Glomerular visceral epithelial cell (primary cell): Measurements from ENCODE around the gene PKNOX2.

ENCODE experiments used
- DNase-seq: peaks from one replicate; pipeline ENCODE4 v3.0.0-alpha.2; 2016; ENCODE audit errors: extremely low spot score

The PKNOX2 gene

DNA sequence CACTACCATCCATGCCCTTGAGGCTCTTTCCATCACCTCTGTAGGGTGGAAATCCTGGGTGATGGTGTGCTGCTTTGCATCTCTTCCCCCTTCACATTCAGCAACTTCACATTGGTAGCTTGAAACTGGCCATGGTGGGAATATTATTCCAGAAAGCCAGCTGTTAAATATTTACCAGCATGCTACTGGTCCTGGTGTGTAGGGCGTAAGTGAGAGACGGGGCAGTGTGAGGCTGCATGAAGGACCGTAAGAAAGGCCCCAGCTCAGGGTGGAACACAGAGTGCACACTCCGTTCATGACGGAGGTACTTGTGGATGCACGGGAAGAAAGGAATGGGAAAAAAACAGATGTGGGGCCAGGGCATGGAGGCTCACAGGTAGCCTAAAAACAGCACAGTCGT is 121.3 kb downstream of the PKNOX2 start:
- no peak for DNase-seq

DNA sequence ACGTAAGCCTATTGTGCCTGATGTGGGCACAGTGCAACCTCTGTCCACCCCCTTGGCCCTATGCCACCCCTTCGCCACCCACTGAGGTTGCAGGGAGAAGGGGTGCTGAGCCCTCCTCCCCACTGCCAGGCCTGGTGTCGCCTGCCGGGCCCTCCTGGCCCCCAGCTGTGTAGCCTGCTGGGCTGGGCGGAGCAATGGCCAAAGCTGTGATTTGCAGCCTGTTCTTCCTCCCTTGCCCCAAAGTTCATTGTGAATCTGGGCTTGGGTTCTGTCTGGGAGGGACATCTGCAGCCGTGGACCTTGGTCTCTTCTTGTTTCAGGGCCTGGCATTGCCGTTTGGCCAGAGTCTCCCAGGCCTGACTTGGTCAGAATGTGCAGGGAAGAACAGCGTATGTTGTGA is 121.9 kb downstream of the PKNOX2 start:
- no peak for DNase-seq

DNA sequence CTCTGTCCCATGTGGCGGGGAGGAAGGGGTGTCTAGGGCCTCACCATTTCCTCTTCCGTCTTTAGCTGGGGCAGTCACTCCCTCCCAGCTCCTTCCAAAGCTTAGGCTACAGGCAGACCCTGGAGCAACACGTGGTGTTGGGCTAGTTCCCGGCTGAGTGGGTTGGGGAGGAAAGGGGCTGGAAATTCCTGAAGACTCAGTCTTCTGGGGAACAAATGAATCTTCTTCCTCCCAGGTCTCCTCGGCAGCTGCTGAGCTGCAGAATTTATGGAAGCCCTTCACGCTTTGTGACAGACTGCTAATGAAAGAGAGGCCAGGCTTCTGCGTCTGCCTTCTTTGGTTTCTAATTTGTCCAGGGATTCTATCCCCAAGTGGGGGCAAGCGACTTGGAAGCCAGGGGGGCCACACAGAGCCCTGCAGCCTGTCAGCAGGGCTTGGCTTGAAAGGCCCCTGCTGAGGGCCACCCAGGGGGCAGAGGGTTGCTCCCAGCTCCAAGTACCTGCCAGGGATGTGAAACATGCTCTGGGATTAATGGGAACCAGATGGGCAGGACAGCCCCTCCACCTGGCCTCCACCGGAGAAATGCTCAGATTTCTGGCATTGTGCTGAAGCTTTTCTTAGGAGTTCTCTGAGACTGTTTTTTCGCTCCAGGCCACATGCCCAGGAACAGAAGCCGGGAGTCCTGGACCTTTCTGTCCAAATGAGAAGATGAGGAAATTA is 123.1 kb downstream of the PKNOX2 start:
- DNase-seq: no peak

DNA sequence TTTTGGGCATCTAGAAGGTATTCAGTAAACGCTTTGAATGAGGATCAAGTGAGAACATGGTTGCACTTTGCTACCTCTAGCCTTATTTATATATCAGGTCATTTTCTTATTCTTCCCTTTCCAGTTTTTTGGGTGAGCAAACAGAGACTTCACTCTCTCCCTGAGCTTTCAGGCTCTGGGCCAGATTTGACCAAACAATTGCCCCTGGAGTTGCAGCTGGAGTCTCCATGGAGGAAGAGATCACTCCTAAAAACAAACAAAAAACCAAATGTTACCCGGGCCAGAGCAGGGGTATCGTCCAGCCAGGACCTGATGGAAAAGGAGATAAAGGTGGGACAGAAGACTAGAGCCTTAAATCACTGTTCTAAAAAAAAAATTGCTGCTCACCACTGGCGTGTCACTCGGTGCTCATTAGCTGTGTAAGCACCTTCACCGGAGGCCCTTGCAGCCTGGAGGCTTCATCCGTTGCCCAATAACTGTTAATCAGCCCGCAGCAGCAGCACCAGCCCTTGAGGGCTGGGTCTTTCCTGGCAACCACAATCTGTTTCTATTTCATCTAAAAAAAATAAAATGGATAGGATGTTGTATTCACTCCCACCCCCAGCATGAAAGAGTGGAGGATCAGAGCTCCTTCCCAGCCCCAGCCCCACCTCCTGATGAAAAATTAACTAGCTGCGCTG is 125.0 kb downstream of the PKNOX2 start:
- DNase-seq: no peak

DNA sequence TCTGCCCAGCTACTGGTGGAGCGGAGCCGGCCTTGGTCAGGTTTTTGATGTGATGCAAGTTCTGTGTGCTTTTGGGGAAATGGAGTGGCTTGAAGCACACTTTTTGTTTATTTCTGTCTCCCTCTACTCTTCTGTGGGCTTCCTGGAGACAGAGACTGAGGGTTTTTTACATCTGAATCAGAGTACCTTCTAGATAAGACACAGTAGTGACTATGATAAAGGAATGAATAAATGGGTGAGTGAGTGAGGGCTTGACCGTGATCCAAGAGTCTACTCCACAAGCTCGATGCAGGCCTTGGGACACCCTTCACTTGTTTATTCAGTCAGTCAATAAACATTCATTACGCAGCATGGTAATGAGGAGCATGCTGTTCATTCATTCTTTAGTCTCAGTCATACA is 125.7 kb downstream of the PKNOX2 start:
- DNase-seq: no peak

DNA sequence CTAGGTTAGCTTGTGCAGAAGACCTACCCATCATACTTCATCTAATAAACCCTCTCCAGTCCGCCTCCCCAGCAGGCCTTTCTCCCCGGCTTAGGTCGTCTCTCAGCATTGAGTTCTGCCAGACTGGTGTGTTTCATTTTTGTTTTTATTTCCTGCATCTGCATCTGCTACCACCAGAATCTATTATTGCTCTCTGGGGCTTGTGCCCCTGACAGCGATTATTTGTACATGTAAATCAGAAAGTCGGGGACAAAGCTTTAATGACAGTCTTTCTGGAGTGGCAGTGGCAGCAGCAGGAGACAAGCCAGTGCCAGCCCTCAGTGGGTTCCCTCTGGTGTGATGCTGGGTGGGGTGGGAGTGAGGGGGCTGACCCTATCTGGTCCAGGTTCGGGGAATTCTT is 127.5 kb downstream of the PKNOX2 start:
- no peak for DNase-seq

DNA sequence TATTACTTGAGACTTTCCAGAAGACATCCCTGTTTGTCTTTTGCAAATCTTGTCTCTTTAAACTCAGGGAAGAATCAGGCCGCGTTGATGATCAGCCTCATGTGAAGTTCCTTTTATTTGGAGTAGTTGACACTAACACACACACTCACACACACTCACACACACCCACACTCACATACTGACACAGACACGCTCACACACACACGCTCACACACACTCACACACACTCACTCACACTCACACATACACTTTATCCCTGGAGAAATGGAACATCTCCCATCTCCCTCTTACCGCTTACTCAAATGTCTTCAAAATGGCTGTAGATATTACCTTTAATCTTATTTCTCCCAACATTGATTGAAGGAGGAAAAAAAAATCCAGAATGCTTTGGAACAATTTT is 129.0 kb downstream of the PKNOX2 start:
- DNase-seq: no peak

DNA sequence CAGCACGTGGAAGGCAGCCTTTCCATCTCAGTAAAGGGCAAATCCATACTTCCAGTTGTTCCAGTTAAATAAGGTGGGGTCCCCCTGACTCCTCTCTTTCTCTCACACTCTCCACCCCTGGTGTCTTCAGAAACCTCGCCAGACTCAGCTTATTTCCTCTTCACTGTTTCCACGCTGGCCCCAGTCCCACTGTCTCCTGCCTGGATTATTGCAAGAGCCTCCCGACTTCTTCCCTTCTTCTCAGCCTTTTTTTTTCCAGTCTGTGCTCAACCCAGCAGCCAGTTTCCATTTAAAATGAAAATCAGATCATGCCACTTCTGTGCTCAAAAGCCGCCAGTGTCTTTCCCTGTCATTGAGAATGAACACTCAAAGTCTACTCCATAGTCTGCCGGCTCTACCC is 131.4 kb downstream of the PKNOX2 start:
- DNase-seq: no peak

DNA sequence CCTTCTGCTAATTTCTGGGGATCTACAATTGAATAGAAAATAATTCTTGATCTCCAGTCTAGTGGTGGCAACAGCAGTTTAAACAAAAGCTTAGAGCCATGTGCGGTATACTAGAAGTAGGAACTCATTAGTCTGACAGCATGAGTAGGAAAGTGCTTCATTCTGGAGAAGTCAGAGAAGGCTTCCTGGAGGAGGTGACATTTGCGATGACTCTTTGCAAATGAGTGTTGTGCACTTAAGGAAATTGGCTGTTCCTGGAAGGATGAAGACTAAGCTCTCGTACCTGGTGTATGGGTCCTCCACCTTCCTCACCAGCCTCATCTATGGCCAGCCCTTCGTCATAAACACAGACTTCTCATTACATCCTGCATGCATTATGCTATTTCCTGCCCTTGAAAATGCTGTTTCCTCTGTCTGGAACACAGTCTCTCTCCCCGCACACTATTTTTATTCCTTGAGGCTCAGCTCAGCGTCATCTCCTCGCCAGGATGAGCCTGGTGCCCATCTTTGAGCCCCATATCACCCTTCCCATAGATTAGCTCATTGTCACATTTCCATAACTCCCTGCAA is 132.9 kb downstream of the PKNOX2 start:
- DNase-seq: no peak

DNA sequence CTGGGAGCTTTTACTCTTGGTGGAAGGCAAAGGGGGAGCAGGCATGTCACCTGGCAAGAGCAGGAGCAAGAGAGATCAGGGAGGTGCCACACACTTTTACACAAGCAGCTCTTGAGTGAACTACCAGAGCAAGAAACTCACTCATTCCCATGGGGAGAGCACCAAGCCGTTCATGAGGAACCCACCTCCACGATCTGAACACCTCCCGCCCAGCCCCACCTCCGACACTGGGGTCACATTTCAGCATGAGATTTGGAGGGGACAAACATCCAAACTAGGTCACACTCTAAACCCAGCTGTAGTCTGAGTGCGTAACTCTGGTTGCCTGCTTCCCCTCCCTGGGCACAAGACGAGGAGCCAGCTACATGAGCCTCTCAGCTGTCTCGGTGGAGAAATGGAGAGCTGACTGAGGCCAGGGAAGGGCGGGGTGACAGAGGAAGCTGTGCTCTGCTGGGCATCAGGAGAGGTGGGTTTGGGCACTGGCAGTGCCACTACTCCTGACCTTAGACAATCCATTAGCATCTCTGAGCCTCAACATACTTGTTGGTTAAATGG is 134.6 kb downstream of the PKNOX2 start:
- DNase-seq: no peak

DNA sequence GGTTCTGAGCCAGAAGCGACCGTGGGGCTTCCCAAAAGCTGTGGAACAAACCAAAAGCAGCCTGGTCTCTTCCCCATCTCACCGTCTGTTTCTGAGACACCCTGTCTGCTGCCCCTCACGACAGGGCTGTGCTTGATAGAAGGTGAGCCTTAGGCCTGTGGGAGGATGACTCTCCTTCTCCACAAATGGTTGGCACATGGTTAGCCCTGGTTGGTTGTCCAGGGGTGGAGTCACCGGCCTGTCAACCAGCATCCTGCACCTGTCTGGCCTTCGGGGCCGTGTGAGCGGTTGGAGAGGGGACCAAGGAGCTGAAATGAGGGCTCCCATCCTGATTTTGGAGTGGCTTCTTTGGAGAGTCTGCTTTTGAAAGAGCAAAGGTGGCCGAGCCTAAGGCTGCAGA is 135.3 kb downstream of the PKNOX2 start:
- DNase-seq: no peak

DNA sequence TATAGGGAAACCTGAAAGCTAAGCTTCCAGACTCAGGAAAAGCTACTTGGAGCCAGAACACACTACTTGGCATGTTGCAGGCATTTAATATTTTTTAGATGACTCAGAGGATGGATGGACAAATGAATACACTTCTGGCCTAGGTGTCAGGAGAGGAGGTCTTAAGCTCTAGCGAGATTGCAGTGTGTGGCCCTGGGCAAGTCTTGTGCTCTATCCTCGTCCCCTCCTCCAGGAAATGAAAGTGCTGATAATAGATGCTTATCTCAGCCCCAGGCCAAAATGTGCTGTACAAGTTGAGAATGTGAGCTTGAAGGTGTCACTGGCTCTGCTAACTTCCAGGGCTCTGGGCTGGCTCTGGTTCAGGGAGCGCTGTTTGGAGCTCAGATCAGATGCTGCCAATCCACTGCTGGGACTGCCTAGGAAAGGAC is 136.3 kb downstream of the PKNOX2 start:
- no peak for DNase-seq

DNA sequence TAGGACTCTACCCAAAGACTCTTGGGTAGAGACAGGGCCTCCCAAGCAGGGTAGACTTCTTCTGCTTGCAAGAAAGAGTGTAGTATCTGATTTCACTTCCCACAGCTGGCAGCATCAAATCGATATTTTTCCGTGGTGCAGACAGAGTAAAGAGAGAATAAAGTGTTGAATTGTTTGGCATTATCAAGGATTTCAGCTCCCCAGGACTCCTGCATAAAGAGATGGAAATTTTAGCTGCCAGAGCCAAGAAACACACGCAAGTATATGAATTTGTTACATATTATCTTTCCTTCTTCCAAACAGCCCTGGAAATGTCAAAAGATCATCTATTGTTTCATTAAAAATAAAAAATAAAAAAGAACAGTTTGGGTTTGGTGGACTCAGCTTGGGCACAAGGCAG is 136.8 kb downstream of the PKNOX2 start:
- no peak for DNase-seq

DNA sequence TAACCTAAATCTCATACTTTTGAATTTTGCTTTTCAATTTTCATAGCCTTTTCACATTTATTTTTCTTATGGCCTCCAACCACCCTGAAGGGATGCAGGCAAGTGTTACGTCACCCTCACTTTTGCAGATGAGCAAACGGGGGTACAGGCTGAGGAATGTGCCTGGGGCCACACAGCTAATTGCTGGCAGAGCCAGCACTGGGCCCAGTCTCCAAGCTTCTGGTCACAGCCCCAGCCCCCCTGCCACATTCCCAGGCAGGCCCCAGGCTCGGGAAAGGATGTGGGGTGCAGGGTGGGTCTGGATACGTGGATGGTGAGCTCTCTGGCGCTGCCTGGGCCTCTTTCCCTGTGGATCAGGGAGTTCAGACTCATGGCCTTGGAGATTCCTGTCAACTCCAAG is 138.6 kb downstream of the PKNOX2 start:
- DNase-seq: no peak

DNA sequence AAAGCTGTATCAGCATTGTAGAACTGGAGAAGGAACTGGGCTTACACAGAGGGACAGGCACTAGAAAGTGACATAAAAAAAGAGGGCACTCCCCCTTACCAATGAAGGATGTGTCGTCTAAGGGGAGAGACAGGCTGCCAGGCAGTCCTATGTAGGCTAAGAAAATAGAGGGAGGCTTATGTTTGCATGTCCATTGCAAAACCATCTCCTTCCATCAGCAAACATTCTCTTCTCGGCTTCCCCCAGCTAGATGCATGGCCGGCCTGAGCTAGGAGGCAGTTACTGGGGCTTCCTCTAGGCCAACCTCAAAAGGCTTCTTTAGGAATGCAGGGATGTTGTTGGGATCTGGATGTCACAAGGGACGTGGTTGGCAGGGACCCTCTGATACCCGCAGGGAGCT is 139.1 kb downstream of the PKNOX2 start:
- DNase-seq: no peak

DNA sequence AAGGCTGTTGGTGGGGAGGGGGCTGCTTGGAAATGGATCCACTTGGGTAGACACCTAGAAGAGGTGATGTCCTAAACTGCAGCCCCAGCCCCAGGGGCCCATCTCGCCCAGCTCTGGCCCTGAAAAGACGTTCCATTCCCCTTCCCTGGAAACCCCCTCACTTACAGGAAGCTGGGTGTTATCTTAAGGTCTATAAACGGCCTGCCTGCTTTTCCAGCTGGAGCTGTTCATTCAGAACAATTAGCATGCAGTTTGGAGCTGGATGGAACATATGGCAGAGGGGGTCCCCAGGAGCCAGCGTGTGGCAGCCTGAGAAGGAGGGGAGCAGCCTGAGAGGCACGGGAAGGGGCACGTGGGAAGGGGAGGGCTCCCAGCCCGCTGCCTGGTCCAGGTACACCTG is 139.6 kb downstream of the PKNOX2 start:
- no peak for DNase-seq

DNA sequence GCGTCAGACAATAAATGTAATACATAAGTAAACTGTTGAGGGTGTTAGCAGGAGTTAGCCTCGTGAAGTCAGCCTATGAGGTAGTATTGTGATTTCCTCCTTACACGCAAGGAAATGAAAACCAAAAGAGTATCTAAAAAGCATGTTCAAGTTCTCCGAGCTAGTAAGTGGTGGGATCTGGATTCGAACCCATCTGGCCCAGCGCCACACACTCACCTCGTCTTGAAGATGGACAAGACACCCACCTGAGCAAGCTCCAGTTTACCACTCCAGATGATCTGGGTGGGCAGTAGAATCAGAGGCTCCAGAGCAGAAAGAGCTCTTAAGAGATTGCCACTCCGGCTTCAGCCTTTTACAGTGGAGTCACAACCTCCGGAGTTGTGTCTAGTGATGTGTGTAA is 140.3 kb downstream of the PKNOX2 start:
- DNase-seq: no peak

DNA sequence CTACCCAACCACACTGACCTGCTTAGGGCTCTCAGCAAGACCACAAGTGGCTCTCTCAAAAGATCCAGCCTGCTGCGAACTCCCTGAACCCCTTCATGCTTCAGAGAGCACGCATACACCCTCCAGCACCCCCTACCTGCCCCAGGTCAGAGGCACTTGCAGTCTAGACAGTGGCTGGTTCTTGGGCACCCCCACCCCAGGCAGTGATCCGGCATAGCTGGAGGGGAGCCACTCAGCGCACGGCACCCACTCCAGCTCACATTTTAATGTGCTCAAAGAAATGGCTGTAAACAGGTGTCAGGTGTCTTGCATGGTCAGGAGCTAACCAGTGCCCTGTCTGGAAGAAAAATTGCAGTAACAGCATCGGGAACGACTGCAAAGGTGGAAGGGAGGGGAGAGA is 140.8 kb downstream of the PKNOX2 start:
- no peak for DNase-seq

DNA sequence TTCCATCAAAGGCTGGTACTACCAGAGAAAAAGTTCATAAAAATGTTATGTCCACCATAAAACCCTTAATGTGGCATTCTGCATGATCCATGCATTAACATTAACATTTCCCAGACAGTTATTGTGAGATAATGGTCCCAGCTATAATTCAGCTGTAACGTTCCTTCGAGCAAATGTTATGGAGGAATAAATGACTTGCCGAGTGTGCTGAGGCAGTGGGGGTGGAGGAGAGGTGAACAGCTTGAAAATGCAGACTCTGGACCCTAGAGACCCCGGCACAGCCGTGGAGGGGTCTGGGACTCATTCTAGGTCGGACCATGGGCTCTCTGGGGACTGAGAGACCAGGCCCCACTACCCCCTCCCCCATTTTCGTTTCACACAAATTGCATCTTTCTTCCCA is 141.9 kb downstream of the PKNOX2 start:
- no peak for DNase-seq

DNA sequence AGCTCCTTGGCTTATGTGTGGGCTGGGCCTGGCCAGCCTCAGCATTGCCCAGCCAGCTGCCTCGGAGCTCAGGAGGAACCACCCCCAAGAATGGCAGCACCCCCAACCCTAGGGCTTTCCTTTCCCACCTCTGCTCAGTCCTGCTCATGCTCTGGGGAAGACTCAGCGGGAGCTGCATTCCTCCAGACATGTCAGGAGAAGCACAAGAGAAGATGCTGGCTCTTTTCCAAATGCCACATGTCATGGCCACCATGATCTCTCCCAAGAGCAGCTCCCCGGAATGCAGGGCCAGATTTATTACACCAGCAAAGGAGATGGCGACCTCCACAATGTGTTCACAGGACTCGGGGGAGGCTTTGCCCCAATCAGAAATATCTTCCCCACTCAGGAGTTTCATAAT is 143.7 kb downstream of the PKNOX2 start:
- DNase-seq: no peak

DNA sequence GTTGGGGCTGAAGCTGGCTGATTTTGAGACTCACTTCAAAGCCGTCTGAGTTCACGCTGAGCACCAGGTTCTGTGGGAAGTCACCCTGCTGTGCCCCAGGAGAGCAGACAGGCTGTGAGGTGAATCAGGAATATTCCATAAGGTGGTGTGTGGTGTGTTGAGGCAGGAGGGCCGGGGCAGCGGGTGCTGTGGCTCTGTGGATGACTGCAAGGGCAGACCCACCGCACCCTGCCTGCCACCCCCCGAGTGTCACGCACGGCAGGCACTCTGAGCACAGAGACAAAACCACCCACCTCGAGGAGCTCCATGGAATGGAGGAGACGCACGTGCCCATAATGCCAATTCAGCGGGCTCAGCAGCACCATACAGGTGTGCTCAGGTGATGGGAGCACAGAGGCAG is 147.8 kb downstream of the PKNOX2 start:
- no peak for DNase-seq

DNA sequence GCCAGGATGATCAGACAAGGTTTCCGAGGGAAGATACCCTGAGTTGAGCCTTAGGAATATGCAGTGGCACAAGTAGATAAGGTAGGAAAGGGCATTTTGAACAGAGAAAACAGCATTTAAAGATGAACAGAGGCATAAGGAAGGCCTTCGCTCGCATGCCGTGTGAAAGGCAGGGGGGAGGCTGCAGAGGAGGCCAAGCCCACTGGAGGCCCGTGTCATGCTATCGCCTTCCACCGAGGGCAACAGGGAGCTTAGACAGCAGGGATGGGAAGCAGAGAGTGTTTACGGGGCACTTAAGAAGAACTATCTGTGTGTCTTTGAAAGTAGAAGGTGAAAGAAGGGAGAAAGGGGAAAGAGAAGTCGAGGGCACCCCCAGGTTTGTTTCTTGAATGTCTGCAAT is 148.3 kb downstream of the PKNOX2 start:
- no peak for DNase-seq
